ENCODE results near the gene SLC35E4. TPM values are rescaled to one million over a fixed set of nuclear protein-coding genes. Genes with fewer than 3 reads are reported as not detected.

The SLC35E4 gene
- total RNA-seq, 1 donor from 2014 or later = 3.2 TPM

GRCh38 chr22:30680991-30681770 is 45.6 kb downstream of the SLC35E4 start:
- no peaks in the 10 kb centered on the region for H3K79me2 ChIP-seq (ENCODE audit: insufficient read depth, low read length)
- DNase-seq (ENCODE audit: low read depth) (no peak), FAIRE-seq (no peak)
- Mint-ChIP-seq H3K4me3 (ENCODE audit: unreplicated experiment) (no peak overlapping the region), H3K36me3 (ENCODE audit: low read depth, unreplicated experiment) (no peaks in the 10 kb centered on the region), H3K9me3 (ENCODE audit: unreplicated experiment) (no peaks in the 10 kb centered on the region), H3K27me3 (ENCODE audit: low read depth, unreplicated experiment) (peaks cover 45% of the 10 kb centered on the region), H3K4me1 (ENCODE audit: low read depth, unreplicated experiment) (no peaks in the 10 kb centered on the region), H3K27ac (ENCODE audit: unreplicated experiment) (no peak overlapping the region)
- no peak overlapping the region for H3K4me3 ChIP-seq (ENCODE audit: insufficient read depth, low read depth, low read length)
- H3K9me3 ChIP-seq (ENCODE audit: insufficient read depth, low read depth, low read length) = no peaks in the 10 kb centered on the region
- no peaks in the 10 kb centered on the region for H4K20me1 ChIP-seq (ENCODE audit: insufficient read depth, low read length)
- H3K36me3 ChIP-seq (ENCODE audit: insufficient read depth, low read length) = no peaks in the 10 kb centered on the region
- no peak for TF ChIP-seq CTCF (IDR thresholded peaks at IDR 0.05; ENCODE audit: insufficient read depth, low read depth, low read length)
- TF ChIP-seq EZH2 (IDR thresholded peaks at IDR 0.05; ENCODE audit: insufficient read depth, low read length) = no peak
- no peak overlapping the region for H3K27ac ChIP-seq (ENCODE audit: low read depth, low read length)
- no peak overlapping the region for H3K9ac ChIP-seq (ENCODE audit: low read length)
- no peak overlapping the region for H2AFZ ChIP-seq (ENCODE audit: low read depth, low read length)
- no peaks in the 10 kb centered on the region for H3K27me3 ChIP-seq (ENCODE audit: insufficient read depth, low read length)
- no peaks in the 10 kb centered on the region for H3K4me1 ChIP-seq (ENCODE audit: insufficient read depth, low read length)
- H3K4me2 ChIP-seq (ENCODE audit: low read length) = no peak overlapping the region

DNA sequence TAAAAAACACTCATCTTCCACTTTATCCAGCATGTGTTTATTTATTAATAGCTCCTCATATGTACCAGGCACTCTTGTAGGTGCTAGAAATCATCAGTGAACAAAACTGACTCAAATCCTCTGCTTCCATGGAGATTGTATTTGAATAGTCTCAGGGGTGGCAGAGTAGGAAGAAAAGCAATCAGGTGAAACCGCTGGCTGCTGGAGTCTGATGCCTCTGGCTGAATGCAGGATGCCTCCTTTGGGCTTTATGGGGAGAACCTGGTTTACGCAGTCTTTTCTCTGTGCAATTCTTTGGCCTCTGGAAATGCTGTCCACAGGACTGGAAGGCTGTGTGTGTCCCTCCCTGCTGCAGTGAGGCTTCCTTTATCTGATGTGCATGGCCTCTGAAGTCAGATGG is 46.2 kb downstream of the SLC35E4 start:
- Mint-ChIP-seq H3K4me3 (ENCODE audit: unreplicated experiment) (no peak overlapping the region), H3K27me3 (ENCODE audit: low read depth, unreplicated experiment) (peaks cover 40% of the 10 kb centered on the region), H3K27ac (ENCODE audit: unreplicated experiment) (no peak overlapping the region), H3K4me1 (ENCODE audit: low read depth, unreplicated experiment) (no peaks in the 10 kb centered on the region), H3K36me3 (ENCODE audit: low read depth, unreplicated experiment) (no peaks in the 10 kb centered on the region), H3K9me3 (ENCODE audit: unreplicated experiment) (no peaks in the 10 kb centered on the region)
- no peak overlapping the region for H3K4me2 ChIP-seq (ENCODE audit: low read length)
- no peak overlapping the region for H3K27ac ChIP-seq (ENCODE audit: low read depth, low read length)
- H3K79me2 ChIP-seq (ENCODE audit: insufficient read depth, low read length) = no peaks in the 10 kb centered on the region
- no peaks in the 10 kb centered on the region for H4K20me1 ChIP-seq (ENCODE audit: insufficient read depth, low read length)
- no peak for FAIRE-seq
- no peak for DNase-seq (ENCODE audit: low read depth)
- H3K36me3 ChIP-seq (ENCODE audit: insufficient read depth, low read length) = no peaks in the 10 kb centered on the region
- no peak overlapping the region for H3K9ac ChIP-seq (ENCODE audit: low read length)
- H3K4me3 ChIP-seq (ENCODE audit: insufficient read depth, low read depth, low read length) = no peak overlapping the region
- H3K27me3 ChIP-seq (ENCODE audit: insufficient read depth, low read length) = no peaks in the 10 kb centered on the region
- no peaks in the 10 kb centered on the region for H3K4me1 ChIP-seq (ENCODE audit: insufficient read depth, low read length)
- no peaks in the 10 kb centered on the region for H3K9me3 ChIP-seq (ENCODE audit: insufficient read depth, low read depth, low read length)
- no peak overlapping the region for H2AFZ ChIP-seq (ENCODE audit: low read depth, low read length)
- TF ChIP-seq EZH2 (IDR thresholded peaks at IDR 0.05; ENCODE audit: insufficient read depth, low read length) (no peak), CTCF (IDR thresholded peaks at IDR 0.05; ENCODE audit: insufficient read depth, low read depth, low read length) (no peak)

GRCh38 chr22:30685178-30685577 is 49.6 kb downstream of the SLC35E4 start:
- Histone ChIP-seq H2AFZ (ENCODE audit: low read depth, low read length) (no peak overlapping the region), H3K36me3 (ENCODE audit: insufficient read depth, low read length) (no peaks in the 10 kb centered on the region), H3K9me3 (ENCODE audit: insufficient read depth, low read depth, low read length) (no peaks in the 10 kb centered on the region), H3K79me2 (ENCODE audit: insufficient read depth, low read length) (no peaks in the 10 kb centered on the region), H3K4me3 (ENCODE audit: insufficient read depth, low read depth, low read length) (no peak overlapping the region), H3K27ac (ENCODE audit: low read depth, low read length) (no peak overlapping the region), H3K9ac (ENCODE audit: low read length) (no peak overlapping the region), H3K4me1 (ENCODE audit: insufficient read depth, low read length) (no peaks in the 10 kb centered on the region), H3K27me3 (ENCODE audit: insufficient read depth, low read length) (no peaks in the 10 kb centered on the region), H4K20me1 (ENCODE audit: insufficient read depth, low read length) (no peaks in the 10 kb centered on the region), H3K4me2 (ENCODE audit: low read length) (no peak overlapping the region)
- no peak overlapping the region for H3K27ac Mint-ChIP-seq (ENCODE audit: unreplicated experiment)
- TF ChIP-seq CTCF (IDR thresholded peaks at IDR 0.05; ENCODE audit: insufficient read depth, low read depth, low read length) (no peak), EZH2 (IDR thresholded peaks at IDR 0.05; ENCODE audit: insufficient read depth, low read length) (no peak)
- H3K27me3 Mint-ChIP-seq (ENCODE audit: low read depth, unreplicated experiment) = peaks cover 17% of the 10 kb centered on the region
- H3K4me3 Mint-ChIP-seq (ENCODE audit: unreplicated experiment) = no peak overlapping the region
- H3K36me3 Mint-ChIP-seq (ENCODE audit: low read depth, unreplicated experiment) = no peaks in the 10 kb centered on the region
- no peak for DNase-seq (ENCODE audit: low read depth)
- no peaks in the 10 kb centered on the region for H3K4me1 Mint-ChIP-seq (ENCODE audit: low read depth, unreplicated experiment)
- no peaks in the 10 kb centered on the region for H3K9me3 Mint-ChIP-seq (ENCODE audit: unreplicated experiment)
- no peak for FAIRE-seq

All from astrocyte (in vitro differentiated cells and primary cell).